Vagina (tissue), 2 donors: ENCODE results near the gene MYO1D. TPM values are rescaled to one million over a fixed set of nuclear protein-coding genes. Genes with fewer than 3 reads are reported as not detected.

ENCODE experiments used
- DNase-seq, 2 donors: peaks; one replicate each; pipeline ENCODE4 v3.0.0-alpha.2; 2017; ENCODE audit errors: extremely low spot score in 2 of 2
- H3K27ac ChIP-seq: fragments of 200-600 bp; sonication (generic); one replicate; pipeline ENCODE4 v1.5.1; 2019
- H3K27me3 ChIP-seq: fragments of 200-600 bp; sonication (generic); one replicate; pipeline ENCODE4 v1.5.1; 2019
- H3K36me3 ChIP-seq, 2 donors: fragments of 200-600 bp; sonication (generic); one replicate each; pipeline ENCODE4 v1.5.1; 2017 to 2019
- H3K4me1 ChIP-seq: fragments of 200-600 bp; sonication (generic); one replicate; pipeline ENCODE4 v1.5.1; 2019
- H3K4me3 ChIP-seq, 2 donors: fragments of 200-600 bp; sonication (generic); 1 replicate in 1 of 2; 2 replicates in 1 of 2; pipeline ENCODE4 v1.5.1; 2016 to 2019
- H3K9me3 ChIP-seq: fragments of 200-600 bp; sonication (generic); one replicate; pipeline ENCODE4 v1.5.1; 2019
- POLR2A ChIP-seq, 2 donors: fragments of 450-650 bp; IDR thresholded peaks; one replicate each; pipeline ENCODE4 v1.6.1; 2017; ENCODE audit warnings: antibody characterized with exemption in 2 of 2, mild to moderate bottlenecking in 2 of 2, moderate library complexity in 2 of 2
- POLR2AphosphoS5 ChIP-seq, 2 donors: sonication (generic); formaldehyde crosslinking; IDR thresholded peaks; one replicate each; pipeline ENCODE4 v1.9.0; 2017; ENCODE audit warnings: antibody characterized with exemption in 2 of 2, mild to moderate bottlenecking in 2 of 2, low read depth in 1 of 2; ENCODE audit not compliant: insufficient read depth in 1 of 2
- intact Hi-C: fragments of 100-400 bp; cut with DNase I; formaldehyde crosslinking; loops from one replicate; pipeline ENCODE4 v1.15.1; 2023
- total RNA-seq: library from RNA; depleted of rRNA; stranded (reverse); fragments of >200 nt; gene quantifications from one replicate; pipeline ENCODE4 v1.2.3, GENCODE V29; 2016
- TF ChIP-seq, protein P1 (sequence below), 3 experiments: fragments of 450-650 bp in 2 of 3; fragments of 200-600 bp in 1 of 3; sonication (generic) in 1 of 3; IDR thresholded peaks; one replicate each; pipeline ENCODE4 v1.5.1; 2017 to 2019; ENCODE audit warnings: antibody characterized with exemption in 3 of 3, mild to moderate bottlenecking in 2 of 3, moderate library complexity in 2 of 3

Gene MYO1D
- total RNA-seq, 1 donor from 2014 or later, result 44.7 TPM

DNA sequence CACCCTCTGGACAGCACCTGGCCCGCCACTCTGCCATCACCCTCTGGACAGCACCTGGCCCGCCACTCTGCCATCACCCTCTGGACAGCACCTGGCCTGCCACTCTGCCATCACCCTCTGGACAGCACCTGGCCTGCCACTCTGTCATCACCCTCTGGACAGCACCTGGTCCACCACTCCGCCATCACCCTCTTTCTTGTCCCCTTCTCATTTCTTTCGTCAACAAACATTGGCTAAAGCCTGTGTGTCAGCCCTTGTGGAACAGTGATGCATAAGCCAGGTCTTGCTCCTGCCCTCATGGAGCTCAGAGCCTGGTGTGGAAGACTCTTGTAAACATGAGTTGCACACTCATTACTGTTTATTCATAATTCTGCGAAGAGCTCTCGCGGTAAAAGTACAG, 358.9 kb downstream of the MYO1D start:
- DNase-seq, result no peak
- H3K9me3 ChIP-seq, result no peaks in the 10 kb centered on the region
- peaks cover 15% of the 10 kb centered on the region for H3K4me1 ChIP-seq
- intact Hi-C loops, result no loop called here
- TF ChIP-seq POLR2AphosphoS5 (IDR thresholded peaks at IDR 0.05; ENCODE audit: insufficient read depth in 1 of 2, low read depth in 1 of 2) (no peak), POLR2A (IDR thresholded peaks at IDR 0.05) (no peak)
- TF ChIP-seq, protein P1, sequence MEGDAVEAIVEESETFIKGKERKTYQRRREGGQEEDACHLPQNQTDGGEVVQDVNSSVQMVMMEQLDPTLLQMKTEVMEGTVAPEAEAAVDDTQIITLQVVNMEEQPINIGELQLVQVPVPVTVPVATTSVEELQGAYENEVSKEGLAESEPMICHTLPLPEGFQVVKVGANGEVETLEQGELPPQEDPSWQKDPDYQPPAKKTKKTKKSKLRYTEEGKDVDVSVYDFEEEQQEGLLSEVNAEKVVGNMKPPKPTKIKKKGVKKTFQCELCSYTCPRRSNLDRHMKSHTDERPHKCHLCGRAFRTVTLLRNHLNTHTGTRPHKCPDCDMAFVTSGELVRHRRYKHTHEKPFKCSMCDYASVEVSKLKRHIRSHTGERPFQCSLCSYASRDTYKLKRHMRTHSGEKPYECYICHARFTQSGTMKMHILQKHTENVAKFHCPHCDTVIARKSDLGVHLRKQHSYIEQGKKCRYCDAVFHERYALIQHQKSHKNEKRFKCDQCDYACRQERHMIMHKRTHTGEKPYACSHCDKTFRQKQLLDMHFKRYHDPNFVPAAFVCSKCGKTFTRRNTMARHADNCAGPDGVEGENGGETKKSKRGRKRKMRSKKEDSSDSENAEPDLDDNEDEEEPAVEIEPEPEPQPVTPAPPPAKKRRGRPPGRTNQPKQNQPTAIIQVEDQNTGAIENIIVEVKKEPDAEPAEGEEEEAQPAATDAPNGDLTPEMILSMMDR (IDR thresholded peaks at IDR 0.05), result no peak
- no peak overlapping the region for H3K27ac ChIP-seq
- H3K27me3 ChIP-seq, result no peaks in the 10 kb centered on the region
- H3K4me3 ChIP-seq, result no peak overlapping the region
- H3K36me3 ChIP-seq, result no peaks in the 10 kb centered on the region

GRCh38 chr17:32516940-32517701, 359.8 kb downstream of the MYO1D start:
- H3K9me3 ChIP-seq, result no peaks in the 10 kb centered on the region
- no peak overlapping the region for H3K27ac ChIP-seq
- no peak overlapping the region for H3K4me3 ChIP-seq
- no peaks in the 10 kb centered on the region for H3K27me3 ChIP-seq
- intact Hi-C loops, result no loop called here
- no peak for TF ChIP-seq POLR2AphosphoS5 (IDR thresholded peaks at IDR 0.05; ENCODE audit: insufficient read depth in 1 of 2, low read depth in 1 of 2)
- TF ChIP-seq, protein P1 (IDR thresholded peaks at IDR 0.05), result no peak
- no peaks in the 10 kb centered on the region for H3K36me3 ChIP-seq
- H3K4me1 ChIP-seq, result peaks cover 15% of the 10 kb centered on the region
- DNase-seq, result no peak

GRCh38 chr17:32516450-32516849, 360.5 kb downstream of the MYO1D start:
- TF ChIP-seq POLR2AphosphoS5 (IDR thresholded peaks at IDR 0.05; ENCODE audit: insufficient read depth in 1 of 2, low read depth in 1 of 2) (no peak), POLR2A (IDR thresholded peaks at IDR 0.05) (no peak)
- TF ChIP-seq, protein P1 (IDR thresholded peaks at IDR 0.05), result no peak
- no peaks in the 10 kb centered on the region for H3K9me3 ChIP-seq
- H3K27me3 ChIP-seq, result no peaks in the 10 kb centered on the region
- intact Hi-C loops, result no loop called here
- DNase-seq, result no peak
- no peaks in the 10 kb centered on the region for H3K36me3 ChIP-seq
- no peak overlapping the region for H3K4me3 ChIP-seq
- peaks cover 15% of the 10 kb centered on the region for H3K4me1 ChIP-seq
- H3K27ac ChIP-seq, result no peak overlapping the region

GRCh38 chr17:32515677-32516383, 361.1 kb downstream of the MYO1D start:
- TF ChIP-seq POLR2AphosphoS5 (IDR thresholded peaks at IDR 0.05; ENCODE audit: insufficient read depth in 1 of 2, low read depth in 1 of 2) (no peak), POLR2A (IDR thresholded peaks at IDR 0.05) (no peak)
- TF ChIP-seq, protein P1 (IDR thresholded peaks at IDR 0.05), result no peak
- peaks cover 15% of the 10 kb centered on the region for H3K4me1 ChIP-seq
- H3K4me3 ChIP-seq, result no peak overlapping the region
- H3K27ac ChIP-seq, result no peak overlapping the region
- no peaks in the 10 kb centered on the region for H3K9me3 ChIP-seq
- H3K27me3 ChIP-seq, result no peaks in the 10 kb centered on the region
- intact Hi-C loops, result no loop called here
- DNase-seq, result no peak
- H3K36me3 ChIP-seq, result no peaks in the 10 kb centered on the region

DNA sequence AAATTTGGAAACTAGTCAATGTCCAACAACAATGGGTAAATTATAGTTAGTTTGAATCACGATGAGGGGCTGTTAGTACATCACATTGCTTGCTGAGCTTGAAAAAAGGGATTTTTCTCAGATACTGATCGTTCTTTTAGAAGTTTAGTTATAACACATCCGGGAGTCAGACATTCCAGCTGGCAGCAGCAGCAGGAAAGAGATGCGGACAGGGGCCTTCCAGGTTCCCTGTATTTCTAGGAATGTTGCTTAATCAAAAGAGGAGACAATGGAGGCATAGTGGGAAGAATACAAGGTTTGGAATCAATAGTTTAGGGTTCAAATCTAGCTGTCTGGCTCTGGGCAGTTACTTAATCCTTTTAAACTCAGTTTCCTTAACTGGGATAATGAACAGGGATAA, 362.3 kb downstream of the MYO1D start:
- DNase-seq, result no peak
- H3K27ac ChIP-seq, result no peak overlapping the region
- TF ChIP-seq POLR2A (IDR thresholded peaks at IDR 0.05) (no peak), POLR2AphosphoS5 (IDR thresholded peaks at IDR 0.05; ENCODE audit: insufficient read depth in 1 of 2, low read depth in 1 of 2) (no peak)
- TF ChIP-seq, protein P1 (IDR thresholded peaks at IDR 0.05), result no peak
- H3K4me1 ChIP-seq, result peaks cover 5% of the 10 kb centered on the region
- no peaks in the 10 kb centered on the region for H3K36me3 ChIP-seq
- no peaks in the 10 kb centered on the region for H3K9me3 ChIP-seq
- H3K27me3 ChIP-seq, result no peaks in the 10 kb centered on the region
- H3K4me3 ChIP-seq, result no peak overlapping the region
- intact Hi-C loops, result no loop called here
